Vagina (tissue), 2 donors: Measurements from ENCODE around the gene EP400. TPM values are rescaled to one million over a fixed set of nuclear protein-coding genes. Genes with fewer than 3 reads are reported as not detected.

ENCODE experiments used
- DNase-seq, 2 donors: peaks; one replicate each; pipeline ENCODE4 v3.0.0-alpha.2; 2017; ENCODE audit errors: extremely low spot score in 2 of 2
- H3K27ac ChIP-seq: fragments of 200-600 bp; sonication (generic); one replicate; pipeline ENCODE4 v1.5.1; 2019
- H3K27me3 ChIP-seq: fragments of 200-600 bp; sonication (generic); one replicate; pipeline ENCODE4 v1.5.1; 2019
- H3K36me3 ChIP-seq, 2 donors: fragments of 200-600 bp; sonication (generic); one replicate each; pipeline ENCODE4 v1.5.1; 2017 to 2019
- H3K4me1 ChIP-seq: fragments of 200-600 bp; sonication (generic); one replicate; pipeline ENCODE4 v1.5.1; 2019
- H3K4me3 ChIP-seq, 2 donors: fragments of 200-600 bp; sonication (generic); 1 replicate in 1 of 2; 2 replicates in 1 of 2; pipeline ENCODE4 v1.5.1; 2016 to 2019
- H3K9me3 ChIP-seq: fragments of 200-600 bp; sonication (generic); one replicate; pipeline ENCODE4 v1.5.1; 2019
- POLR2A ChIP-seq, 2 donors: fragments of 450-650 bp; IDR thresholded peaks; one replicate each; pipeline ENCODE4 v1.6.1; 2017; ENCODE audit warnings: antibody characterized with exemption in 2 of 2, mild to moderate bottlenecking in 2 of 2, moderate library complexity in 2 of 2
- POLR2AphosphoS5 ChIP-seq, 2 donors: sonication (generic); formaldehyde crosslinking; IDR thresholded peaks; one replicate each; pipeline ENCODE4 v1.9.0; 2017; ENCODE audit warnings: antibody characterized with exemption in 2 of 2, mild to moderate bottlenecking in 2 of 2, low read depth in 1 of 2; ENCODE audit not compliant: insufficient read depth in 1 of 2
- intact Hi-C: fragments of 100-400 bp; cut with DNase I; formaldehyde crosslinking; loops from one replicate; pipeline ENCODE4 v1.15.1; 2023
- total RNA-seq: library from RNA; depleted of rRNA; stranded (reverse); fragments of >200 nt; gene quantifications from one replicate; pipeline ENCODE4 v1.2.3, GENCODE V29; 2016
- TF ChIP-seq, protein P1 (sequence below), 3 experiments: fragments of 450-650 bp in 2 of 3; fragments of 200-600 bp in 1 of 3; sonication (generic) in 1 of 3; IDR thresholded peaks; one replicate each; pipeline ENCODE4 v1.5.1; 2017 to 2019; ENCODE audit warnings: antibody characterized with exemption in 3 of 3, mild to moderate bottlenecking in 2 of 3, moderate library complexity in 2 of 3

EP400 gene
- total RNA-seq, 1 donor from 2014 or later, result 35.6 TPM

DNA sequence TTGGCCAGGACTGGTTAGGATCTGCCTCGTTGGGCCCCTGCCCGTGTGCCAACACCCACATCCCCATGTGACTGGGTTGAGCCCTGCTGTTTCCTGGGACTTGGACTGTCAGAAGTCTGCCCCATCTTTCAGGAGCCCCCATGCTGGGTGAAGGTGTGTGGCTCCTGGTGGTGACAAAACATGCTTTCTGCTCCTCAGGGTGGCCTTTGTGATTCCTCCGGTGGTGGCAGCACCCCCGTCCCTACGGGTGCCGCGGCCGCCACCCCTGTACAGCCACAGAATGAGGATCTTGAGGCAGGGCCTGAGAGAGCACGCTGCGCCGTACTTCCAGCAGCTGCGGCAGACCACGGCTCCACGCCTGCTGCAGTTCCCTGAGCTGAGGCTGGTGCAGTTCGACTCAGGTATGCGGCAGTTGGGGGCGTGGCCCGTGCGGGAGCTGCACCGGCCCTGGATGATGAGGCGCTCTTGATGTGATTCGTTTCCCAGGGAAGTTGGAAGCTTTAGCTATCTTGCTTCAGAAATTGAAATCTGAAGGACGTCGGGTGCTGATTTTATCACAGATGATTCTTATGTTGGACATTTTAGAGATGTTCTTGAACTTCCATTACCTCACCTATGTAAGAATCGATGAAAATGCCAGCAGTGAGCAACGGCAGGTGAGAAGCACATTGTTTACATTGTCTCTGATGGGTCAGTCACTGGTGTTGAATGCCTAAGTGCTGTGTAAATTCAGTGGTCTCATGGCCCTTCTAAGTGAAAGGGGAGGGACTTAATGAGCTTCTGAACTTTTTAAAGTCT is 80.0 kb downstream of the EP400 start:
- Histone ChIP-seq H3K9me3 (no peaks in the 10 kb centered on the region), H3K27ac (no peak overlapping the region), H3K4me1 (no peaks in the 10 kb centered on the region), H3K27me3 (no peaks in the 10 kb centered on the region), H3K4me3 (no peak overlapping the region), H3K36me3 (peaks cover 0 to 93% of the 10 kb centered on the region in 2 donors)
- TF ChIP-seq POLR2AphosphoS5 (IDR thresholded peaks at IDR 0.05; ENCODE audit: insufficient read depth in 1 of 2, low read depth in 1 of 2) (no peak), POLR2A (IDR thresholded peaks at IDR 0.05) (no peak)
- TF ChIP-seq, protein P1, sequence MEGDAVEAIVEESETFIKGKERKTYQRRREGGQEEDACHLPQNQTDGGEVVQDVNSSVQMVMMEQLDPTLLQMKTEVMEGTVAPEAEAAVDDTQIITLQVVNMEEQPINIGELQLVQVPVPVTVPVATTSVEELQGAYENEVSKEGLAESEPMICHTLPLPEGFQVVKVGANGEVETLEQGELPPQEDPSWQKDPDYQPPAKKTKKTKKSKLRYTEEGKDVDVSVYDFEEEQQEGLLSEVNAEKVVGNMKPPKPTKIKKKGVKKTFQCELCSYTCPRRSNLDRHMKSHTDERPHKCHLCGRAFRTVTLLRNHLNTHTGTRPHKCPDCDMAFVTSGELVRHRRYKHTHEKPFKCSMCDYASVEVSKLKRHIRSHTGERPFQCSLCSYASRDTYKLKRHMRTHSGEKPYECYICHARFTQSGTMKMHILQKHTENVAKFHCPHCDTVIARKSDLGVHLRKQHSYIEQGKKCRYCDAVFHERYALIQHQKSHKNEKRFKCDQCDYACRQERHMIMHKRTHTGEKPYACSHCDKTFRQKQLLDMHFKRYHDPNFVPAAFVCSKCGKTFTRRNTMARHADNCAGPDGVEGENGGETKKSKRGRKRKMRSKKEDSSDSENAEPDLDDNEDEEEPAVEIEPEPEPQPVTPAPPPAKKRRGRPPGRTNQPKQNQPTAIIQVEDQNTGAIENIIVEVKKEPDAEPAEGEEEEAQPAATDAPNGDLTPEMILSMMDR (IDR thresholded peaks at IDR 0.05), result no peak
- DNase-seq, result no peak
- intact Hi-C loops, result no loop called here

DNA sequence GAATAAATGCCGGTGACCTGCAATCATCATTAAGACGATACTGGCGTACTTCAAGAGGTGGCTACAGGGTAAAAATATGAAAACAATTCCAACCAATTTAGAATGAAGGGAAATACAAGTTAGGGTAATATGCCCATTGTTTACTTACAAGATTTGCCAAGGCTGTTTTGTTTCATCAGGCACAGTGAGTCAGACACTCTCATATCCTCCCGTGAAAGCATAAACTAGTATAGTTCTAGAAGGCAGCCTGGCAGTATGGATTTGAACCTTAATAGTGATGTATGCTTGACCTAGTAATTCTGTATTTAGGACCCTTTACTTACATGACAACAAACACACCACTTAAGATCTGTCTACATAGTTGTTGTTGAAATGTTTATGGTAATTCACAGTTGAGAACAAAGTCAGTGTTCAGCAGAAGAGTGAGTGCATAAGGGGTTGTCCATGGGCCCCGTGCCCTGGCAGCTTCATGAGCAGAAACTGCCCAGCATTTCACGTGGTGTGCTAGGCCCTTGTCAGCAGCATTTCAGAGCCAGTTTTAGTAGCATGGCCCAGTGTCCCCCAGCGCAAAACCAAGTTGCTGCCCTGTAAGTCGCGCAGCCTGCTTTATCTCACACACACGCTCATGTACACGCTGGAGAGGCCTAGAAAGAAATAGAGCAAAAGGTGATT is 80.8 kb downstream of the EP400 start:
- Histone ChIP-seq H3K4me3 (no peak overlapping the region), H3K4me1 (no peaks in the 10 kb centered on the region), H3K36me3 (peaks cover 0 to 93% of the 10 kb centered on the region in 2 donors), H3K27ac (no peak overlapping the region), H3K27me3 (no peaks in the 10 kb centered on the region), H3K9me3 (no peaks in the 10 kb centered on the region)
- TF ChIP-seq POLR2AphosphoS5 (IDR thresholded peaks at IDR 0.05; ENCODE audit: insufficient read depth in 1 of 2, low read depth in 1 of 2), result no peak
- no peak for TF ChIP-seq POLR2A (IDR thresholded peaks at IDR 0.05)
- TF ChIP-seq, protein P1 (IDR thresholded peaks at IDR 0.05), result no peak
- DNase-seq, result no peak
- intact Hi-C loops, result no loop called here

DNA sequence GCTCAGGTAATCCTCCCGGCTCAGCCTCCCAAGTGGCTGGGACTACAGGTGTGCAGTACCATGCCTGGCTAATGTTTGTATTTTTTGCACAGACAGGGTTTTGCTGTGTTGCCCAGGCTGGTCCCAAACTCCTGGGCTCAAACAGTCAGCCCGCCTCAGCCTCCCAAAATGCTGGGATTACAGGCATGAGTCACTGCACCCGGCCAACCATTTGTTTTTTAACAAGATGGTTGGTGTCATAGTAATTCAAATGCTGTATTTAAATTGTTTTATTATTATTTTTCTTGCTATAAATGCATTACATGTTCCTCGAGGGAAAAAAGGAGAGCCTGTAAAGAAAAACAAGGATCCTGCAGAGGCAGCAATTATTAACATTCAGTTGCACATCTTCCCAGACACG is 83.9 kb downstream of the EP400 start:
- no peaks in the 10 kb centered on the region for H3K4me1 ChIP-seq
- peaks cover 0 to 89% of the 10 kb centered on the region in 2 donors for H3K36me3 ChIP-seq
- H3K4me3 ChIP-seq, result no peak overlapping the region
- H3K9me3 ChIP-seq, result no peaks in the 10 kb centered on the region
- TF ChIP-seq, protein P1 (IDR thresholded peaks at IDR 0.05), result no peak
- TF ChIP-seq POLR2AphosphoS5 (IDR thresholded peaks at IDR 0.05; ENCODE audit: insufficient read depth in 1 of 2, low read depth in 1 of 2) (no peak), POLR2A (IDR thresholded peaks at IDR 0.05) (no peak)
- no peak for DNase-seq
- H3K27ac ChIP-seq, result no peak overlapping the region
- no peaks in the 10 kb centered on the region for H3K27me3 ChIP-seq
- intact Hi-C loops, result no loop called here

DNA sequence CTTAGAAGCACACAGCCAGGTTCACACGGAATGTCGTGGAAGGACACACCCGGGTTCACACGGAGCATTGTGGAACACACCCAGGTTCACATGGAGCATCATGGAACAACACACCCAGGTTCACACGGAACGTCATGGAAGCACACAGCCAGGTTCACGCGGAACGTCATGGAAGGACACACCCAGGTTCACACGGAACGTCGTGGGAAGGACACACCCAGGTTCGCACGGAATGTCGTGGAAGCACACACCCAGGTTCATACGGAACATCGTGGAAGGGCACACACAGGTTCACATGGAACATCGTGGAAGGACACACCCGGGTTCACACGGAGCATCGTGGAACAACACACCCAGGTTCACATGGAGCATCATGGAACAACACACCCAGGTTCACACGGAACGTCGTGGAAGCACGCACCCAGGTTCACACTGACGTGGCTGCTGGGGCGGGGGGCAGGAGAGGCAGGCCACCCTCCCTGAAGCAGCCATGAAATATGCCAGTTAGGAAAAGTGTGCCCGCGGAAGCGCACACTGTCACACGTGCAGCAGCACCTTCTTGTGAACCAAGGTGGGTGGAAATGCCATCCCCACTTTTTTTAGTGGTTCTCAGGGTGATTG is 86.4 kb downstream of the EP400 start:
- H3K9me3 ChIP-seq, result no peaks in the 10 kb centered on the region
- no peak overlapping the region for H3K27ac ChIP-seq
- no peak overlapping the region for H3K4me3 ChIP-seq
- H3K27me3 ChIP-seq, result no peaks in the 10 kb centered on the region
- DNase-seq, result no peak
- peaks cover 0 to 73% of the 10 kb centered on the region in 2 donors for H3K36me3 ChIP-seq
- H3K4me1 ChIP-seq, result no peaks in the 10 kb centered on the region
- TF ChIP-seq POLR2AphosphoS5 (IDR thresholded peaks at IDR 0.05; ENCODE audit: insufficient read depth in 1 of 2, low read depth in 1 of 2) (no peak), POLR2A (IDR thresholded peaks at IDR 0.05) (no peak)
- TF ChIP-seq, protein P1 (IDR thresholded peaks at IDR 0.05), result no peak
- intact Hi-C loops, result no loop called here
